Erythroblast (primary cell): ENCODE measurements around the gene ARPIN.

Source experiments
- GATA1 ChIP-seq: IDR thresholded peaks from 2 replicates; pipeline ENCODE4 v1.6.1; 2011; ENCODE audit warnings: low read depth, mild to moderate bottlenecking, control low read depth, low read length, moderate library complexity
- POLR2A ChIP-seq: IDR thresholded peaks from 2 replicates; pipeline ENCODE4 v1.6.1; 2011; ENCODE audit warnings: mild to moderate bottlenecking, low read length

DNA sequence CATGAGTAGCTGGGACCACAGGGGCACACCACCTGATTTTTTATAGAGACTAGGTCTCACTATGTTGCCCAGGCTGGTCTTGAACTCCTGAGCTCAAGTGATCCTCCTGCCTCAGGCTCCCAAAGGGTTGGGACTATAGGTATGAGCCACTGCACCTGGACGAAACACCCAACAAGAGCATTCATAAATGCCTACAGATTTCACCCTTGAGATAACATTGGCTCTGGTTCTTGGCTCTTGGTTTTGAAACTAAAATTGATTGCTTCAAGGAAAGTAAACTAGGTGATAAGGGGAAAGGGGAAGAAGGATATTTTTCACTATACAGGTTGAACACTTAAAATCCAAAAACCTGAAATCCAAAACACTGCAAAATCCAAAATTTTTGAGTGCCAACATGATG, 29.2 kb downstream of the ARPIN start:
- TF ChIP-seq POLR2A (no peak), GATA1 (no peak)
